ENCODE measurements around the gene VENTX.

VENTX gene

GRCh38 chr10:133271521-133272300, 34.1 kb downstream of the VENTX start:
- no peak for DNase-seq (ENCODE audit: low spot score)

DNA sequence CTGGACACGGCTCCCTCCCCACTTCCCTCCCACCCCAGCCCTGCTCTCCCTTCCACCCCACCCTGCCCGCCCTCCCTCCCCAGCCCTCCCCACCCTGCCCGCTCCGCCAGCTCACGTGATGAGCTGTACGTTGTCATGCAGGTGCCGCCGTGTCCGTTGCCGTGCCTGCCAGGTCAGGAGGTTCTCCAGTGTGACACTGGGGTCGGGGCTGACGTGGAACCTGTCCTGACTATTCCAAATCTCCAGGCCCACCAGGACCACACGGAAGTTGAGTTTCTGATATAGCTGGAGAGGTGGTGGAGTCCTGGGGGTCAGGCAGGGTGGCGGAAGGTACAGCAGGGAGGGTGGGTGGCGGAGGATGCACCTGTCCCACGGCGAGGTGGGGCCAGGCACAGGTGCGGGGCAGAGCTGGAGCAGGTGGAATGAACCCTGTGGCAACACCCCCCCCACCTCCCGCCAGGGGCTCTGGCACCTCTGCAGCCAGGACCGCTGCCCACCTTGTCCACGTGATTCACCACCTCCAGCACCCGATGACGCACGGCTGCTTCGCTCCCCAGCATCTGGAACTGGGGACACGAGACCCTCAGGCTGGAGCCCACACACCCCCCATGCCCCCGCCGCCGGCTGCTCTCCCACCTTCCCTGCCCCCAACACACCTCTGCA, 34.8 kb downstream of the VENTX start:
- no peak for DNase-seq (ENCODE audit: low spot score)

GRCh38 chr10:133272964-133273420, 35.3 kb downstream of the VENTX start:
- no peak for DNase-seq (ENCODE audit: low spot score)

DNA sequence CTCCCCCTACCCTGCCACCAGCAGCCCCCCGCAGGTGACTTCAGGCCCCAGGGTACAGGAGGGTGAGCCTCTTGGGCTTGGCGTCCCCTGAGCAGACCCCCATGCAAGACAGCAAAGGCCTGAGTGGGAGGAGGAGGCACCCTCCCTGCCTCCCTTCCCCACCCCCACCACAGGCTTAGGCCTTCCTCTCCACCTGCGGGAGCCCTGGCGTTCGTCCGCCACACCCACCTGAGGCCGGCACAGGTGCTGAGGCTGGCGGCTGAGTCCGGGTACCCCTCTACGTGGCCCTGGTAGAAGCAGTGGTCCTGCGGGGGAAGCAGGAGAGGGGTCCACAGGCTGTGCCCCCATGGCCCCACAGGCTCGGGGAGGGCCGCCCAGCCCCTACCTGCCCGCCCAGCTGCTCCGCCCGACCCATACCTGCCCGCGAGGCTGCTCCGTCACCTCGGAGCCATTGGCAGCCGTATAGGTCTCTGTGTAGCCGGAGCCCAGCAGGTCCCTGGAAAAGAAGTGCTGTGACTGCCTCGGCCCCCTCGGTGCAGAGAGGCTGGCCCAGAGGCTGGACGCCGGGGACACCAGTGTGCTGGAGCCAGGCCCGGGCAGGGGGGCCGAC, 36.0 kb downstream of the VENTX start:
- DNase-seq (ENCODE audit: low spot score), result no peak

DNA sequence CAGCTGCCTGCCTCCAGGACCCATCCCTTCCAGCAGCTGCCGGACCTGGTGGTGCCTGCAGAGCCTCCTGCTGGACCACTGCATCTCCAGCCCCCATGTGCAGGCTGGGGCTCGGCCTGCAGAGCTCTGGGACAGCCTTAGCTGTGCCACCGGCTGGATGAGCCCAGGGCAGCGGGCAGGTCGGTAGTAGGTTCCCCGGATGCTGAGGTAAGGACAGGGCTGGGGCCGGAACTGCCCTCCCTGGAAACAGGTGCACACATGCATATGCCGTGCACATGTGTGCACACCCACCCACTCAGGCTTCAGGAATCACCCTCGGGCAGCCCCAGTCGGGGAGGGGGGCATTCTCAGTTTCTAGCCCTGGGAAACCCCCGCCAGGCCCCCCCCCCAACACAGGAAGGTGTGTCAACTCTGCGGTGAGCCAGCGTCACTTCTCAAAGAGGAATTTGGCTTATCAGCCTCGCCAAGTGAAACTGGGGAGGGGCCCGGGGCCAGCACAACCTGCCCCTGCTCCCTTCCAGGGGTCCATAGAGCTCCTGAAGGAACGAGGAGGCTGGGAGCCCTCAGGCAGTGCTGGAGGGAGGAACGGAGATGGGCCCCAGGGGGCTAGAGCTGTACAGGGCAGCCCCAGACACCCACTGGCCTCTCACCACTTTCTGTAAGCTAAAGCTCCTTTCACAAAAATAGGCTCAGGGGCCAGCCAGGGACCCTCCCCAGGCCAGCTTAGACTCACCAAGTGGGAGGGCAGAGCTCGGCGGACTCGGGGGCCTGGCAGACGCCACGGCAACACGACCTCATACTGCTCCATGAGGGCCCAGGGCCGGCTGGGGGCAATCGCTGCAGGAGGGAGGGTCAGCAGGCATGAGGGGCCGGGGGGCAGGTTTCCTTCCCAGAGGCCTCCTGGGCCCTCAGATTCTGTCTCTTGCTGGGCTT, 37.4 kb downstream of the VENTX start:
- DNase-seq (ENCODE audit: low spot score), result no peak

- no peak for DNase-seq (ENCODE audit: low spot score)
Measured at GRCh38 chr10:133275684-133276092, 38.0 kb downstream of the VENTX start.

- DNase-seq (ENCODE audit: low spot score), result no peak
Measured at GRCh38 chr10:133276100-133276434, 38.4 kb downstream of the VENTX start.

DNA sequence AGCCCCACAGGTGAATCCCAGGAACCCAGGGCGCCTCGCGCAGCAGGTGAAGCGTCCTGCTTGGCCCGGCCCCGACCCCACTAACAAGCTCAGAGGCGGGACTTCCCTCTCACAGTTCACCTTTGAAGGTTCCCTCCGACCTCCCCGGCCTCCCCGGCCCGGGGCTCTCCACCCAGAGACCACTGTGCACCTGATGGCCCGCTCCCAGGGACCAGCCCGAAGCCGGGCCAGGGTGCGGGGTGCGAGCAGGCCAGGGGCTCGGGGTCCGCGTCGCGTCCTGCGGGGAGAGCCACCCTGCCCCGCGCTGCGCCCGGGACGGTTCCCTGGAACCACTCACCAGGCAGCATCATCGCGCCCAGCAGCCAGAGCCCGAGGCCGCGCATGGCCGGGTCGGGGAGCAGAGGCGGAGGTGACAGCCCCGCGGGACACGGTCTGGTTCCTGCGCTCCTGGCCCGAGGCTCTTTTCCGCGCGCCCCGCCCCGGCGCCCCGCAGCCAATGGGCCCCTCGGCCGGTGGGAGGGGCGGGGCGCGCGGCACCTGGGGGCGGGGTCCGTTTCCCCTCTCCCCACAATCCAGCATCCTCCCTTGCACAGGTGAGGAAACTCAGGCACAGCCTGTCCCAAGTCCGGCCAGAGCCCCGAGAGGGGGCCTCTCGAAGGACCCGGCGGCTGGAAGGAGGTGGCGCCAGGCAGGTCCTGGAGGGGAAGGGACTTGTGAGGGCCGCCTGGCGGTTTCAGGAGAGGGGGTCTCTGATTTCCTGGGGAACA, 39.0 kb downstream of the VENTX start, which contains the start of gene ADAM8:
ADAM8 (minus strand) TSS at position 434 of the 767 bp plus-strand sequence; CDS start at position 383, 51 bp downstream.
- DNase-seq (ENCODE audit: low spot score), result peak; percentile 53

- no peak for DNase-seq (ENCODE audit: low spot score)
Measured at GRCh38 chr10:133277277-133277992, 39.8 kb downstream of the VENTX start.

GRCh38 chr10:133277993-133278576, 40.4 kb downstream of the VENTX start:
- DNase-seq (ENCODE audit: low spot score), result no peak

DNA sequence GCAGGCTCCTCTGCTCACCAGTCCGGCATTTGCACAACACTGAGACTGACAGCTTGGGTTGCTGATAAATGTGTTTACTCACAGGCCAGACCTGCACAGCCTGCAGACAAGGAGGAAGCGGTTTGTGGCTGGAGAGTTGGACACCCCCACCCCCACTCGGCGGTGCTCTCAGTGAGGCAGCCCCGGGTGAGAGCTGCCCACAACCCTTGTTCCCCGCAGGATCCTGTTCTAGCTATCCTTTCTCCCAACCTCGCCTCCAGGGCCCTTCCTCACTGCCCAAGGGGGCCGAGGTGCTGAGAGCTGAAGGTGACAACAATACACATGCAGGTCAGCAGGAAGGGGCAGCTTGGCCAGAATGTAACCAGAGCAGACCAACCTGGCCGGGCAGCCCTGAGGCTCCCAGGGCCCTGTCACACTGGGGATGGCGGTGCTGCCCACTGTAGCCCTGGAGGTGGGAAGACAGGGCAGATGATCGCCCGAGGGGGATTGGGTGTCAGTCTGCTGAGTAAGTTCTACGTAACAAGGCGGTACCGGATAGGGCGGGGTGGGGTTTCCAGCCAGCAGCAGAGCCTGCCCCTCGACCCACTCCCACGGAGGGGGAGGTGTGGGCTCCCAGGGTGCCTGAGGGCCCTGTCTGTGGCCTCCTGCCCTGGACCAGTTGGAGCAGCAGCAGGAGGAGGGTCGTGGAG, 41.1 kb downstream of the VENTX start:
- no peak for DNase-seq (ENCODE audit: low spot score)

DNA sequence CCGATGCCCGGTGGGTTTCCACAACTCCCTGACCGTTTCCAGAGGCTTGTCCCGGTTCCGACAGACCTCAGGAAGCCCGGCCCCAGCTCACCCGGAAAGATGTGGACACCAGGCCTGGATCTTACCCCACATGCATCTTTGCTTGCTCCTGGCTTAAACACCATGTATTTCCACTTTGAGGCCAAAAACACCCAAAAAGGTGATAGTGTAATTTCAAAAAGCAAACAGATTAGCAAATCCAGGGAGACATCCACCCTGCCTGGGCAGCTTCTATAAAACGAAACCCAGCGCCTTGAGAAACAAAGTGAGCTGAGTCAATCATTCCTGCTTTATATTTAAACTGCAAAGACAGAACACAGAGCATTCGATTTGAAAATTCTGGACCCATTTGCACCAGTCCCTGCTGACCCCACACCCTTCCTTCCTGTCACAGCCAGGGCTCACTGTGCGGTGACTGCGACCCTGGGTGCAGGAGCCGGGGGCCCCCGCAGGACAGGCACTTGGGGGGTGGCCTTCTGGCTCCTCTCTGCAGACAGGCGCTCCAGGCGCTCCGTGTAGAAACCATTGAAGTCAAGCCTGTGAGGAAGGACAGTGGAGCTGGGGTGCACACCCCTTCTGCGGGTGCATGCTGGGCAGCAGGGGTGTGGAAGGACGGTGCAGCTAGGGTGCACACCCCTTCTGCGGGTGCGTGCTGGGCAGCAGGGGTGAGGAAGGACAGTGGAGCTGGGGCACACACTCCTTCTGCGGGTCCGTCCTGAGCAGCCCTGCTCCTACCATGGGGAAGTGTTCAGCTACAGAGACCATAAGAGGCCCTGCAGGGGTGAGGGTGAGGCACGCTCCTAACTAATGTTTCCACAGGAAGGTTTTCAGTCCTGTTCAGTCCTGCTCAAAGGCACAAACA, 41.9 kb downstream of the VENTX start:
- DNase-seq (ENCODE audit: low spot score), result no peak

DNA sequence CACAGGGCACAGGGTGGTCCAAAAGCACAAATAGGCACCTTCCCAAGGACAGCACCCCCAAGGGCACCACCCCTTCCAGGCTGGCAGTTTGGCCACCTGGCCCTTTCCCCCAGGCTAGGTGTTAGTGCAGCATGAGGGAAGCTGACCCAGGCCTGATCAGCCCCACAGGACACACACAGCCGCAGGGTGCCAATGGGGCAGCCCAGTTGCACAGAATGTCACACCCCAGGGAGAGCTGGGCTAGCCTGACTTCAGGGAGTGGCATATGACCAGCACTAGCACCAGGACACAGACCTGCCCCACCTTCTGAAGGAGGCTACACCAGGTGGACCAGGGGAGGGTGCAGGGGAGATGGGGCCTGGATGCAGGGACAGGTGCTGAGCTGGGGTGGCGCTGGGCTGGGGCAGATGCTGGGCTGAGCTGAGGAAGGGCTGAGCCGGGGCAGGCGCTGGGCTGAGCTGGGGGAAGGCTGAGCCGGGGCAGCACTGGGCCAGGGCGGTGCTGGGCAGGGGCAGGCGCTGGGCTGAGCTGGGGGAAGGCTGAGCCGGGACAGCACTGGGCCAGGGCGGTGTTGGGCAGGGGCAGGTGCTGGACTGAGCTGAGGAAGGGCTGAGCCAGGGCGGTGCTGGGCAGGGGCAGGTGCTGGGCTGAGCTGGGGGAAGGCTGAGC, 42.9 kb downstream of the VENTX start:
- no peak for DNase-seq (ENCODE audit: low spot score)

DNA sequence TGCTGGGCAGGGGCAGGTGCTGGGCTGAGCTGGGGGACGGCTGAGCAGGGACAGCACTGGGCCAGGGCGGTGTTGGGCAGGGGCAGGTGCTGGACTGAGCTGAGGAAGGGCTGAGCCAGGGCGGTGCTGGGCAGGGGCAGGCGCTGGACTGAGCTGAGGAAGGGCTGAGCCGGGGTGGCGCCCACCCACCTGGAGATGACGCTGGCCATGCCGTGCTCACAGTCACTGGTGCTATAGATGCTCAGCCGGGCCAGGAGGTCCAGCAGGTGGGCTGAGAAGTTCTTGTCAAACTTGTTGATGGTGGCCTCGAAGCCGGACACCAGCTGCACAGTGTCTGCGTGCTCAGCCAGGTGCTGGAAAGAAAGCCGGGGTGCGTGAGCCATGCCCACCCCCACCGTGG, 43.4 kb downstream of the VENTX start:
- DNase-seq (ENCODE audit: low spot score), result no peak

GRCh38 chr10:133281628-133282372, 44.1 kb downstream of the VENTX start:
- DNase-seq (ENCODE audit: low spot score), result no peak

DNA sequence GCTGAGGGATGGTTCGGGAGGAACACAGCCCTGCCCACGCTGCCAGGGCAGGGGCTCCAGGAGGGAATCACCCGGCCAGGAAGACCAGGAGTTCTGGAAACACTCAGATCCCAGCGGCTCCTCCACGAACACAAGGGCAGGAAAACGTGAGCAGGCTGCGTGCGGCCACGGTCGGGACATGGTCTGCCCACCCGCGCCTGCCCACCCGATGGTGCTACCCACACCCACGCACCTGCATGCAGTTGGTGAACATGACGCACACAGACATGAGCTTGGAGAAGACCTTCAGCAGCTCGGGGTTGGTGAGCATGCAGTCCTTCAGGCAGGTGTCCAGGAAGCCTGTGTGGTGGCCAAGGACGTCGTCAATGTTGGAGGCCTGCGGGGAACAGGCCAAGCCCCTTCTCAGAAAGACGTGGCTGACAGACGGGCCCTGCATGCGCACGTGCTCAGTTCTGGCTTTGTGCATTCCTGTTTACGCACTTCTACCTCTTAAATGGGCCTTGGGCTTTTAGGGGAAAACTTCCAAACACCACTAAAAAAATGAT, 45.3 kb downstream of the VENTX start:
- DNase-seq (ENCODE audit: low spot score), result no peak

DNA sequence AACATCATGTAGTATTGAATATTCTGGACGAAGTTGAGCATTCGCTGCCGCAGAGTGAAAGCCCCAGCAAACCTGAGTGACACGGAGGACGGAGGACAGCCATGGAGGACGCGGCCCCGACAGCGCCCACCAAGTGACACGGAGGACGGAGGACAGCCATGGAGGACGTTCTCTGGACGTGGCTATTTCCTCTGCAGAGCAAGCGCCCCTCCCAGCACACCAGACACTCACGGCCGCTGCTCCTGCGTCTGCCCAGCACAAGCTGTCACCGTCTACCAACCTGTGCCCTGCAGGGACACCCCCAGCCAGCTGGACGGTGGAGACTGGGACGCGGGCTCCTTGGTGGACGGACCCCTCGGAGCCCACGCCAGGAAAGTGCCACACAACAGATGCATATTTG, 46.3 kb downstream of the VENTX start:
- DNase-seq (ENCODE audit: low spot score), result no peak

Data from D341Med (cell line).